Gastrocnemius medialis (tissue), 4 donors: ENCODE results near the gene LINGO4.

Experiments used
- POLR2A ChIP-seq, 2 donors: fragments of 450-650 bp; IDR thresholded peaks; one replicate each; pipeline ENCODE4 v1.6.1; 2017; ENCODE audit warnings: antibody characterized with exemption in 2 of 2, mild to moderate bottlenecking in 2 of 2, moderate library complexity in 2 of 2
- TF ChIP-seq, protein P1 (sequence below), 5 experiments: fragments of 450-650 bp in 3 of 5; fragments of 200-600 bp in 2 of 5; sonication (generic) in 2 of 5; IDR thresholded peaks in 4 of 5; conservative IDR thresholded peaks in 1 of 5; 1 replicate in 4 of 5; 2 replicates in 1 of 5; pipeline ENCODE4 v1.5.1; 2016 to 2019; ENCODE audit warnings: antibody characterized with exemption in 5 of 5, mild to moderate bottlenecking in 3 of 5, moderate library complexity in 3 of 5

DNA sequence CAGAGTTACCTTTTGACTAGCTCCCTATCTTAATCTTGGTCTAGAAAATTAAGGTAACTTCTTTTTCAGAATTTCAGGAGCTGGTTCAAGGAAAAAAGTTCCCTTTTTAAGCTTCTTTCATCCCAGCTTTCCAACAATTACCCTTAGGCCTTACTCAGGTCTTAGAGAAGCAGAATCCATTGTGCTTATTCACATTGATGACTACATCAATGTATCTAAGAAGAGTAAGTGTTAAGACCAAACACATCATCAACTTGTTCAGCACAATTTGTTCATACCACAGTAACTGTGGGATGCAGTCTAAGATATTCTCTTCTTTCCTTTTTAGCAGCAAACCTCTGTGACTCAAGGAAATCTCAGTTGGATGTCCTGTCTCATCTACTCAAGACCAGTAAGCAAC, 46.0 kb downstream of the LINGO4 start:
- TF ChIP-seq, protein P1, sequence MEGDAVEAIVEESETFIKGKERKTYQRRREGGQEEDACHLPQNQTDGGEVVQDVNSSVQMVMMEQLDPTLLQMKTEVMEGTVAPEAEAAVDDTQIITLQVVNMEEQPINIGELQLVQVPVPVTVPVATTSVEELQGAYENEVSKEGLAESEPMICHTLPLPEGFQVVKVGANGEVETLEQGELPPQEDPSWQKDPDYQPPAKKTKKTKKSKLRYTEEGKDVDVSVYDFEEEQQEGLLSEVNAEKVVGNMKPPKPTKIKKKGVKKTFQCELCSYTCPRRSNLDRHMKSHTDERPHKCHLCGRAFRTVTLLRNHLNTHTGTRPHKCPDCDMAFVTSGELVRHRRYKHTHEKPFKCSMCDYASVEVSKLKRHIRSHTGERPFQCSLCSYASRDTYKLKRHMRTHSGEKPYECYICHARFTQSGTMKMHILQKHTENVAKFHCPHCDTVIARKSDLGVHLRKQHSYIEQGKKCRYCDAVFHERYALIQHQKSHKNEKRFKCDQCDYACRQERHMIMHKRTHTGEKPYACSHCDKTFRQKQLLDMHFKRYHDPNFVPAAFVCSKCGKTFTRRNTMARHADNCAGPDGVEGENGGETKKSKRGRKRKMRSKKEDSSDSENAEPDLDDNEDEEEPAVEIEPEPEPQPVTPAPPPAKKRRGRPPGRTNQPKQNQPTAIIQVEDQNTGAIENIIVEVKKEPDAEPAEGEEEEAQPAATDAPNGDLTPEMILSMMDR (IDR thresholded peaks at IDR 0.05 in 4 of 5, conservative IDR thresholded peaks at IDR 0.05 in 1 of 5) = no peak
- no peak for TF ChIP-seq POLR2A (IDR thresholded peaks at IDR 0.05)
